ENCODE measurements around the gene RNF217. TPM values are rescaled to one million over a fixed set of nuclear protein-coding genes. Genes with fewer than 3 reads are reported as not detected.

RNF217 gene
- total RNA-seq, 2 donors from 2014 or later, result 10.5 to 18.7 TPM

DNA sequence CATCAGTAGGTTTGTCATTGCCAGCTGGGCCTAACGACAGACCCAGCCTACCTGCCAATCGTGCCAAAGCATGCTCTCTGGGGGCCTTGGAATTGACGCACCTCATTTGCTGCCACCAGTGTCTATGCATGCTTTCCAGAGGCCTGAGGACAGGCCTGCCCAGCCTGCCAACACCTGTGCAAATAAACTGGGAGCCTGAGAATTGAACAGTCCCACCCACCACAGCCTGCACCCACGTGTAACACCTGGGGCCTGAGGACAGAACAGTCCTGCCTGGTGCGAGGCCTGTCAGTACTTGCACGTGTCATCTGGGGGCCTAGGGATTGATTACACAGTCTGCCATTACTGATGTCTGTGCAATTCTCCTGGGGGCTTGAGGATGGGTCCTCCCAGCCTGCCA lies 6.2 kb upstream of the RNF217 start:
- TF ChIP-seq, protein P1, sequence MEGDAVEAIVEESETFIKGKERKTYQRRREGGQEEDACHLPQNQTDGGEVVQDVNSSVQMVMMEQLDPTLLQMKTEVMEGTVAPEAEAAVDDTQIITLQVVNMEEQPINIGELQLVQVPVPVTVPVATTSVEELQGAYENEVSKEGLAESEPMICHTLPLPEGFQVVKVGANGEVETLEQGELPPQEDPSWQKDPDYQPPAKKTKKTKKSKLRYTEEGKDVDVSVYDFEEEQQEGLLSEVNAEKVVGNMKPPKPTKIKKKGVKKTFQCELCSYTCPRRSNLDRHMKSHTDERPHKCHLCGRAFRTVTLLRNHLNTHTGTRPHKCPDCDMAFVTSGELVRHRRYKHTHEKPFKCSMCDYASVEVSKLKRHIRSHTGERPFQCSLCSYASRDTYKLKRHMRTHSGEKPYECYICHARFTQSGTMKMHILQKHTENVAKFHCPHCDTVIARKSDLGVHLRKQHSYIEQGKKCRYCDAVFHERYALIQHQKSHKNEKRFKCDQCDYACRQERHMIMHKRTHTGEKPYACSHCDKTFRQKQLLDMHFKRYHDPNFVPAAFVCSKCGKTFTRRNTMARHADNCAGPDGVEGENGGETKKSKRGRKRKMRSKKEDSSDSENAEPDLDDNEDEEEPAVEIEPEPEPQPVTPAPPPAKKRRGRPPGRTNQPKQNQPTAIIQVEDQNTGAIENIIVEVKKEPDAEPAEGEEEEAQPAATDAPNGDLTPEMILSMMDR (IDR thresholded peaks at IDR 0.05), result no peak
- Histone ChIP-seq H3K27me3 (no peaks in the 10 kb centered on the region), H3K9me3 (no peaks in the 10 kb centered on the region), H3K4me3 (no peak overlapping the region), H3K4me1 (peaks cover 6% of the 10 kb centered on the region), H3K27ac (no peak overlapping the region), H3K36me3 (replicated peaks in 1 of 2; ENCODE audit: insufficient read depth in 1 of 2, low read depth in 2 of 2) (no peaks in the 10 kb centered on the region)
- ATAC-seq (no peak), DNase-seq (peak in 2 of 4 donors; percentile 16 to 25)
- WGBS, 2 donors, result 40 to 42% methylated on average over 4 to 6 of the region's 6 CpGs
- intact Hi-C loops (cut with DNase I), result no loop called here

- Histone ChIP-seq H3K27me3 (no peaks in the 10 kb centered on the region), H3K4me1 (peaks cover 8% of the 10 kb centered on the region), H3K4me3 (no peak overlapping the region), H3K9me3 (no peaks in the 10 kb centered on the region), H3K36me3 (replicated peaks in 1 of 2; ENCODE audit: insufficient read depth in 1 of 2, low read depth in 2 of 2) (no peaks in the 10 kb centered on the region), H3K27ac (no peak overlapping the region)
- TF ChIP-seq, protein P1 (IDR thresholded peaks at IDR 0.05), result no peak
- TF ChIP-seq POLR2A (IDR thresholded peaks at IDR 0.05), result no peak
- intact Hi-C loops (cut with DNase I), result no loop called here
- DNase-seq (no peak), ATAC-seq (no peak)
Measured at GRCh38 chr6:124958149-124958548, 4.1 kb upstream of the RNF217 start.

DNA sequence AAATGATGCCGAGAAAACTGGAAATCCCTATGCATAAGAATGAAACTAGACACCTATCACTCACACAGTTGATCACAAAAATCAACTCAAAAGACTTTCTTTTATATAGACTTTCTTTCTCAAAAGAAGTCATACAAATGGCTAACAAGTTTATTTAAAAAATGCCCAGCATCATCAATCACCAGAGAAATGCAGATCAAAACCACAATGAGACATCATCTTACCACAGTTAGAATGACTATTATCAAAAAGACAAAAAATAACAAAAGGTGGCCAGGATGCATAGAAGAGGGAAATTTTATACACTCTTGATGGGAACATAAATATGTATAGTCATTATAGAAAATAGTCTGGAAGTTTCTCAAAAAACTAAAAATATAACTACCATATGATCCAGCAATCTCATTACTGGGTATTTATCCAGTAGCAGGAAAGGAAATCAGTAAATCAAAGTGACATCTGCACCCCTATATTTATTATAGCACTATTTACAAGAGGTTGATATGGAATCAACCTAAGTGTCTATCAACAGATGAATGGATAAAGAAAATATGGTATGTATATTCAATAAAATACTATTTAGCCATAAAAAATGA lies 3.4 kb upstream of the RNF217 start:
- 84 to 91% methylated on average over 1 of the region's 1 CpG for WGBS, 2 donors
- H3K27me3 ChIP-seq, result no peaks in the 10 kb centered on the region

GRCh38 chr6:124960757-124961463 lies 1.3 kb upstream of the RNF217 start:
- intact Hi-C loops (cut with DNase I), result no loop called here
- no peak for ATAC-seq
- TF ChIP-seq POLR2A (IDR thresholded peaks at IDR 0.05), result no peak
- TF ChIP-seq, protein P1 (IDR thresholded peaks at IDR 0.05), result no peak

More for the DNA sequence above, 3.4 kb upstream of the RNF217 start:
- TF ChIP-seq, protein P1 (IDR thresholded peaks at IDR 0.05), result no peak
- TF ChIP-seq POLR2A (IDR thresholded peaks at IDR 0.05), result no peak
- Histone ChIP-seq H3K4me3 (no peak overlapping the region), H3K36me3 (replicated peaks in 1 of 2; ENCODE audit: insufficient read depth in 1 of 2, low read depth in 2 of 2) (no peaks in the 10 kb centered on the region), H3K9me3 (no peaks in the 10 kb centered on the region), H3K27ac (no peak overlapping the region), H3K4me1 (peaks cover 9% of the 10 kb centered on the region)
- no peak for ATAC-seq
- no peak for DNase-seq
- intact Hi-C loops (cut with DNase I), result no loop called here

GRCh38 chr6:124961464-124961776 lies 817 bp upstream of the RNF217 start:
- intact Hi-C loops (cut with DNase I), result no loop called here

More at GRCh38 chr6:124960757-124961463, 1.3 kb upstream of the RNF217 start:
- WGBS, 2 donors, result 47 to 51% methylated on average over 4 of the region's 4 CpGs
- DNase-seq, result no peak
- H3K4me3 ChIP-seq, result peak overlapping the region in 1 of 2 donors; percentile 87
- H3K27ac ChIP-seq, result peak overlapping the region in 3 of 4 donors; percentile 82 to 91 (median 89)
- H3K4me1 ChIP-seq, result peaks cover 26% of the 10 kb centered on the region
- H3K9me3 ChIP-seq, result no peaks in the 10 kb centered on the region
- H3K27me3 ChIP-seq, result no peaks in the 10 kb centered on the region
- no peaks in the 10 kb centered on the region for H3K36me3 ChIP-seq (replicated peaks in 1 of 2; ENCODE audit: insufficient read depth in 1 of 2, low read depth in 2 of 2)

More at GRCh38 chr6:124961464-124961776, 817 bp upstream of the RNF217 start:
- H3K27me3 ChIP-seq, result no peaks in the 10 kb centered on the region
- peaks cover 26% of the 10 kb centered on the region for H3K4me1 ChIP-seq
- H3K36me3 ChIP-seq (replicated peaks in 1 of 2; ENCODE audit: insufficient read depth in 1 of 2, low read depth in 2 of 2), result no peaks in the 10 kb centered on the region
- TF ChIP-seq, protein P1 (IDR thresholded peaks at IDR 0.05), result no peak
- TF ChIP-seq POLR2A (IDR thresholded peaks at IDR 0.05), result no peak
- DNase-seq (no peak), ATAC-seq (no peak)
- peak overlapping the region; percentile 80 to 91 (median 86) for H3K27ac ChIP-seq
- H3K4me3 ChIP-seq, result peak overlapping the region; percentile 87 to 93
- no peaks in the 10 kb centered on the region for H3K9me3 ChIP-seq
- 0 to 1% methylated on average over 6 of the region's 6 CpGs for WGBS, 2 donors

All from body of pancreas (tissue), 4 donors.